Head of caudate nucleus (tissue), 42 donors: ENCODE data around the gene PUM1.
A peak's percentile ranks its signal among the peaks of the same experiment; 100 is the strongest.
"Not testable (repeated sequence)": the region's sequence is repeated elsewhere in the genome, so short reads cannot be mapped to it uniquely, and the experiment has no call there.

Experiments used
- DNase-seq, 42 donors: peaks; one replicate each; pipeline versions ENCODE4 v3.0.0 to v3.0.0-alpha.2; 2020 to 2021; ENCODE audit warnings: mixed read lengths in 7 of 42
- intact Hi-C: fragments of 100-400 bp; cut with DNase I; formaldehyde crosslinking; loops from one replicate; pipeline ENCODE4 v1.15.0; 2022

The PUM1 gene, protein sequence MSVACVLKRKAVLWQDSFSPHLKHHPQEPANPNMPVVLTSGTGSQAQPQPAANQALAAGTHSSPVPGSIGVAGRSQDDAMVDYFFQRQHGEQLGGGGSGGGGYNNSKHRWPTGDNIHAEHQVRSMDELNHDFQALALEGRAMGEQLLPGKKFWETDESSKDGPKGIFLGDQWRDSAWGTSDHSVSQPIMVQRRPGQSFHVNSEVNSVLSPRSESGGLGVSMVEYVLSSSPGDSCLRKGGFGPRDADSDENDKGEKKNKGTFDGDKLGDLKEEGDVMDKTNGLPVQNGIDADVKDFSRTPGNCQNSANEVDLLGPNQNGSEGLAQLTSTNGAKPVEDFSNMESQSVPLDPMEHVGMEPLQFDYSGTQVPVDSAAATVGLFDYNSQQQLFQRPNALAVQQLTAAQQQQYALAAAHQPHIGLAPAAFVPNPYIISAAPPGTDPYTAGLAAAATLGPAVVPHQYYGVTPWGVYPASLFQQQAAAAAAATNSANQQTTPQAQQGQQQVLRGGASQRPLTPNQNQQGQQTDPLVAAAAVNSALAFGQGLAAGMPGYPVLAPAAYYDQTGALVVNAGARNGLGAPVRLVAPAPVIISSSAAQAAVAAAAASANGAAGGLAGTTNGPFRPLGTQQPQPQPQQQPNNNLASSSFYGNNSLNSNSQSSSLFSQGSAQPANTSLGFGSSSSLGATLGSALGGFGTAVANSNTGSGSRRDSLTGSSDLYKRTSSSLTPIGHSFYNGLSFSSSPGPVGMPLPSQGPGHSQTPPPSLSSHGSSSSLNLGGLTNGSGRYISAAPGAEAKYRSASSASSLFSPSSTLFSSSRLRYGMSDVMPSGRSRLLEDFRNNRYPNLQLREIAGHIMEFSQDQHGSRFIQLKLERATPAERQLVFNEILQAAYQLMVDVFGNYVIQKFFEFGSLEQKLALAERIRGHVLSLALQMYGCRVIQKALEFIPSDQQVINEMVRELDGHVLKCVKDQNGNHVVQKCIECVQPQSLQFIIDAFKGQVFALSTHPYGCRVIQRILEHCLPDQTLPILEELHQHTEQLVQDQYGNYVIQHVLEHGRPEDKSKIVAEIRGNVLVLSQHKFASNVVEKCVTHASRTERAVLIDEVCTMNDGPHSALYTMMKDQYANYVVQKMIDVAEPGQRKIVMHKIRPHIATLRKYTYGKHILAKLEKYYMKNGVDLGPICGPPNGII

GRCh38 chr1:31065310-31066217, at the start of gene PUM1:
TSS of gene PUM1 (minus strand) at chr1:31065717. CDS start at chr1:31059566, 6,151 bp downstream.
- DNase-seq, result peak; percentile 91 to 99 (median 97)
- intact Hi-C loops, result no loop called here

DNA sequence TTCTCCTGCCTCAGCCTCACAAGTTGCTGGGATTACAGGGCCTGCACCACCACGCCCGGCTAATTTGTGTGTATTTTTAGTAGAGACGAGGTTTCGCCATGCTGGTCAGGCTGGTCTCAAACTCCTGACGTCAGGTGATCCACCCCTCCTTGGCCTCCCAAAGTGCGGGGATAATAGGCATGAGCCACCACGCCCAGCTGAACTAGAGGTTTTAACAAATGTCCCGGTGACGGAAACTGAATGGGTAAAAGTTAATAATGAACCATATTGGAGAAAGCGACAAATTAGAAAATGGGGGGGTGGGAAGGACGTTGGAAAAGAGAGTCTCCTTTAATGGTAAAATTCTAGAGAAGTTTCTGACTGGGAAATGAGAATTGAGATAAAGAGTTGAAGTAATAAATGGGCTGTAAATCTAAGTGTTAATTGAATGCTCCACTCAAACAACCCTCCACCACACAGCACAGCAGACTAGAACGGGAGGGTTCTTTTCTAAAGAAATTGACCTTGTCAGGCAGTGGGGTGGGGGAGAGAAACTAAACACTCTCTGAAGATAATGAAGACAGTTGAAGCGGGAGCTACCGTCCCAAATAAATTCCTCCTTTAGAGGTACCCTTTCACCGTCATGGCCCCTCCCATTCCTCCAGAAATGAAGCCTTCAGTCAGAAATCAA, 46.9 kb upstream of the PUM1 start:
- no peak for DNase-seq
- intact Hi-C loops, result no loop called here

DNA sequence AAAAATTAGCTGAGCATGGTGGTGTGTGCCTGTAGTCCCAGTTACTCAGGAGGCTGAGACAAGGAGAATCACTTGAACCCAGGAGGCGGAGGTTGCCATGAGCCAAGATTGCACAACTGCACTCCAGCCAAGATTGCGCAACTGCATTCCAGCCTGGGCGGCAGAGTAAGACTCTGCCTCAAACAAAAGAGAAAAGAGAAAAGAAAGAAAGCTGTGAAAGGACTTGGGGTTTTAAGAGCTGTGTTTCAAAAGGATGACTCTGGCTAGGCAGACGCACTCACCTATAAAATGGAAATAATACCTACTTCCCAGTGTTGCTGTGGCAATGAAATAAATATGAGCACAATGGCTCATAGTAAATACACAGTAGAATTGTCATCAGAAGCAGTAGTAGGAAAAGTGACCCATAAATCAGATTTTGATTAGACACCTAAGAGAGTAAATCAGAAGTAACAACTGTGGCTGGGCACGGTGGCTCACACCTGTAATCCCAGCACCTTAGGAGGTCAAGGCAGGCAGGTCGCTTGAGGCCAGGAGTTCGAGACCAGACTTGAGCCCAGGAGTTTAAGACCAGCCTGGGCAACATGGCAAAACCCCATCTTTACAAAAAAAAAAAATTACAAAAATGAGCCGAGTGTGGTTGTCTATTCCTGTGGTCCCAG, 45.9 kb upstream of the PUM1 start:
- DNase-seq, result peak in 6 of 42 donors; percentile 12 to 54 (median 16)
- intact Hi-C loops, result no loop called here

DNA sequence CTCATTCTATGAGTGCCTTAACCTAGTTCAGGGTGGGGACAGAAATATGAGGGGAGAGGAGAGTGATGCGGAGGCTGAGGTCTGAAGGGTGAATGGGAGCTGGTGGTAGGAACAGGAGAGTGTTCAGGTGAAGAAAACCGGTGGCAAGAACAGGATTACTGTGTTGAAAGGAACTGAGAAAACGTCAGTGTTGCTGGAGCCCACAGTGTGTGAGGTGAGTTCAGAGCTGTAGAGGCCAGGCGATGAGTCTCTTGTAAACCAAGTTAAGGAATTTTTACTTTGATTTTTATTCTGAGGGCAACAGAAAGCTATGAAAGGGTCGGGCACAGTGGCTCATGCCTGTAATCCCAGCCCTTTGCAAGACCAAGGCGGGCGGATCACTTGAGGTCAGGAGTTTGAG, 45.3 kb upstream of the PUM1 start:
- intact Hi-C loops, result no loop called here
- DNase-seq, result no peak

GRCh38 chr1:31108861-31109260, 43.3 kb upstream of the PUM1 start:
- intact Hi-C loops, result no loop called here

DNA sequence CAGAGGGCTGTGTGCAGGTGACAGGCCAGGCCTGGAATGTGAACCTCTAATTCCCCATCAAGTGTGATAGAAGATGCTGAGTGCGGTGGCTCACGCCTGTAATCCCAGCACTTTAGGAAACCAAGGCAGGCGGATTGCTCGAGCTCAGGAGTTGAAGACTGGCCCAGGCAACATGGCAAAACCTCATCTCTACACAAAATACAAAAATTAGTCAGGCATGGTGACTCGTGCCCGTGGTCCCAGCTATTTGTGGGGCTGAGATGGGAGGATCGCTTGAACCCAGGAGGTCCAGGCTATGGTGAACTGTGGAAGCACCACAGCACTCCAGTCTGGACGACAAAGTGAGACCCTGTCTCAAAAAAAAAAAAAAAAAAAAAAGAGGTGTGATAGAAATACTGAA, 40.1 kb upstream of the PUM1 start:
- intact Hi-C loops, result no loop called here
- no peak for DNase-seq

More at GRCh38 chr1:31108861-31109260, 43.3 kb upstream of the PUM1 start:
- no peak for DNase-seq

DNA sequence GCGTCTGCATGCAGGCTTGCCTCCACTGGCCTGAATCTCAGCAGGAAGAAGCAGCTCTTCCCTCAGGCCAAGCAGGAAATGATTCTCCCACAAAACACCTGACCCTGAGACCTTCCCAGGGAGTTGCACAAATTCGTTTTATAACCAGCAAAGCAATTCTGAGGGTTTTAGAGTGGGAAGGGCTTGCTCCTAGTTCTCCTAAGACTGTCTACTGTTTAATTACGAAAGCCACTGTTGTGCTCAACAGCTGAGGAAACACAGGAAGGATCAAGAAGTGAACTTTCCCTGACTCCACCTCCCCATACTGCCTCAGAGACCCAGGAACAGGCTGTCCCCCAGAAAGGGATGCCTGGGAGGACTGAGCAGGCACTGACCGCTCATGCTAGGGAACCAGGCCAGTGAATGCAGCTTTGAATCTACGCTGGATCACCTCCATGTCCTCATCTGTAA, 37.0 kb upstream of the PUM1 start:
- DNase-seq, result peak in 1 of 42 donors; percentile 7
- intact Hi-C loops, result no loop called here

GRCh38 chr1:31101147-31101502, 35.6 kb upstream of the PUM1 start:
- intact Hi-C loops, result no loop called here
- DNase-seq, result no peak

GRCh38 chr1:31099293-31100032, 33.9 kb upstream of the PUM1 start:
- no peak for DNase-seq
- intact Hi-C loops, result no loop called here

DNA sequence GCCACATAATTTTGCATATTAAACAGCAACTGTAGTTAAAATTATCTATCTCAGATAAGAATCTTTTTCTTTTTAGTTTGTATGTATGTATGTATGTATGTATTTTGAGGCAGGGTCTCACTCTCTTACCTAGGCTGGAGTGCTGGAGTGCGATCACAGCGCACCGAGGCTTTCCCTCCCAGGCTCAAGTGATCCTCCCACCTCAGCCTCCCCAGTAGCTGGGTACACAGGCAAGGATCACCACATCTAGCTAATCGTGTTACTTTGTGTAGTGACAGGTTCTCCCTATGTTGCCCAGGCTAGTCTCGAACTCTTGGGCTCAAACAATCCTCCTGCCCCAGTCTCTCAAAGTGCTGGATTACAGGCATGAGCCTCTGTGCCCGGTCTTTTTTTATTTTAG, 30.5 kb upstream of the PUM1 start:
- intact Hi-C loops, result no loop called here
- DNase-seq, result peak in 1 of 42 donors; percentile 2

- intact Hi-C loops, result no loop called here
- peak in 1 of 42 donors; percentile 26 for DNase-seq
Observed at GRCh38 chr1:31095298-31095981, 29.9 kb upstream of the PUM1 start.

- intact Hi-C loops, result not testable (repeated sequence)
Observed at GRCh38 chr1:31088081-31088480, 22.6 kb upstream of the PUM1 start.

GRCh38 chr1:31084782-31085569, 19.5 kb upstream of the PUM1 start:
- no peak for DNase-seq

More at GRCh38 chr1:31088081-31088480, 22.6 kb upstream of the PUM1 start:
- DNase-seq, result not testable (repeated sequence)

GRCh38 chr1:31082385-31082784, 16.9 kb upstream of the PUM1 start:
- no peak for DNase-seq

More at GRCh38 chr1:31084782-31085569, 19.5 kb upstream of the PUM1 start:
- intact Hi-C loops, result no loop called here

GRCh38 chr1:31073044-31073443, 7.5 kb upstream of the PUM1 start:
- intact Hi-C loops, result no loop called here
- no peak for DNase-seq

More at GRCh38 chr1:31082385-31082784, 16.9 kb upstream of the PUM1 start:
- intact Hi-C loops, result no loop called here
